Suprapubic skin (tissue), 4 donors: ENCODE results near the gene SEMA5B. TPM values are rescaled to one million over a fixed set of nuclear protein-coding genes. Genes with fewer than 3 reads are reported as not detected.

Experiments used
- DNase-seq, 2 donors: peaks; one replicate each; pipeline ENCODE4 v3.0.0-alpha.2; 2019; ENCODE audit warnings: low spot score in 2 of 2
- H3K27ac ChIP-seq: fragments of 200-600 bp; sonication (generic); one replicate; pipeline ENCODE4 v1.5.1; 2019
- H3K27me3 ChIP-seq: fragments of 200-600 bp; sonication (generic); one replicate; pipeline ENCODE4 v1.5.1; 2019
- H3K36me3 ChIP-seq: fragments of 200-600 bp; sonication (generic); one replicate; pipeline ENCODE4 v1.5.1; 2019
- H3K4me1 ChIP-seq: fragments of 200-600 bp; sonication (generic); one replicate; pipeline ENCODE4 v1.5.1; 2019
- H3K4me3 ChIP-seq: fragments of 200-600 bp; sonication (generic); one replicate; pipeline ENCODE4 v1.5.1; 2019; ENCODE audit warnings: mild to moderate bottlenecking
- H3K9me3 ChIP-seq: fragments of 200-600 bp; sonication (generic); one replicate; pipeline ENCODE4 v1.5.1; 2019
- CTCF ChIP-seq, 2 donors: fragments of 200-600 bp in 1 of 2; fragments of 450-650 bp in 1 of 2; sonication (generic) in 1 of 2; IDR thresholded peaks; one replicate each; pipeline ENCODE4 v1.5.1; 2016 to 2019; ENCODE audit warnings: antibody characterized with exemption in 2 of 2, mild to moderate bottlenecking in 1 of 2, moderate library complexity in 1 of 2
- EP300 ChIP-seq: sonication (generic); formaldehyde crosslinking; IDR thresholded peaks from one replicate; pipeline ENCODE4 v1.6.1; 2017; ENCODE audit warnings: antibody characterized with exemption
- POLR2A ChIP-seq, 2 donors: fragments of 450-650 bp; IDR thresholded peaks; one replicate each; pipeline ENCODE4 v1.6.1; 2017; ENCODE audit warnings: antibody characterized with exemption in 2 of 2, mild to moderate bottlenecking in 2 of 2, moderate library complexity in 2 of 2
- POLR2AphosphoS5 ChIP-seq, 3 donors: sonication (generic); formaldehyde crosslinking; IDR thresholded peaks; one replicate each; pipeline ENCODE4 v1.6.1; 2017; ENCODE audit warnings: antibody characterized with exemption in 3 of 3
- WGBS: methylation state at CpG from one replicate; pipeline ENCODE4 v1.1.5; 2018; 5-methylcytosine and 5-hydroxymethylcytosine counted together
- total RNA-seq, 4 donors: library from RNA; depleted of rRNA; stranded (reverse); fragments of >200 nt; gene quantifications; one replicate each; pipeline ENCODE4 v1.1.0, GENCODE V29; 2016

Gene SEMA5B
- total RNA-seq, 4 donors from 2014 or later: 1.4 to 2.0 (median 1.8) TPM; not detected in 1

GRCh38 chr3:122956693-122957455, 70.7 kb downstream of the SEMA5B start:
- Histone ChIP-seq H3K27ac (no peak overlapping the region), H3K27me3 (no peaks in the 10 kb centered on the region), H3K4me3 (no peak overlapping the region), H3K4me1 (peaks cover 12% of the 10 kb centered on the region), H3K36me3 (no peaks in the 10 kb centered on the region), H3K9me3 (no peaks in the 10 kb centered on the region)
- DNase-seq: no peak
- TF ChIP-seq EP300 (no peak), POLR2A (IDR thresholded peaks at IDR 0.05) (no peak), POLR2AphosphoS5 (IDR thresholded peaks at IDR 0.05) (no peak), CTCF (IDR thresholded peaks at IDR 0.05) (no peak)
- WGBS: 68% methylated on average over 15 of the region's 15 CpGs

- 86% methylated on average over 20 of the region's 20 CpGs for WGBS
These were observed 71.5 kb downstream of the SEMA5B start for GRCh38 chr3:122955916-122956692.

GRCh38 chr3:122952520-122952919, 75.0 kb downstream of the SEMA5B start:
- Histone ChIP-seq H3K27me3 (no peaks in the 10 kb centered on the region), H3K36me3 (no peaks in the 10 kb centered on the region), H3K4me3 (no peak overlapping the region), H3K9me3 (no peaks in the 10 kb centered on the region), H3K4me1 (peaks cover 5% of the 10 kb centered on the region), H3K27ac (no peak overlapping the region)
- 59% methylated on average over 2 of the region's 3 CpGs for WGBS
- no peak for TF ChIP-seq POLR2A (IDR thresholded peaks at IDR 0.05)
- TF ChIP-seq POLR2AphosphoS5 (IDR thresholded peaks at IDR 0.05): no peak
- no peak for TF ChIP-seq CTCF (IDR thresholded peaks at IDR 0.05)
- TF ChIP-seq EP300: no peak
- no peak for DNase-seq

More at GRCh38 chr3:122955916-122956692, 71.5 kb downstream of the SEMA5B start:
- Histone ChIP-seq H3K9me3 (no peaks in the 10 kb centered on the region), H3K27me3 (no peaks in the 10 kb centered on the region), H3K4me1 (peaks cover 12% of the 10 kb centered on the region), H3K4me3 (no peak overlapping the region), H3K36me3 (no peaks in the 10 kb centered on the region), H3K27ac (no peak overlapping the region)
- TF ChIP-seq POLR2A (IDR thresholded peaks at IDR 0.05): no peak
- TF ChIP-seq CTCF (IDR thresholded peaks at IDR 0.05): no peak
- no peak for TF ChIP-seq EP300
- no peak for TF ChIP-seq POLR2AphosphoS5 (IDR thresholded peaks at IDR 0.05)
- no peak for DNase-seq

- Histone ChIP-seq H3K9me3 (no peaks in the 10 kb centered on the region), H3K27ac (no peak overlapping the region), H3K36me3 (no peaks in the 10 kb centered on the region), H3K4me3 (no peak overlapping the region), H3K4me1 (no peaks in the 10 kb centered on the region), H3K27me3 (no peaks in the 10 kb centered on the region)
- 92% methylated on average over 4 of the region's 7 CpGs for WGBS
- no peak for DNase-seq
- no peak for TF ChIP-seq EP300
- TF ChIP-seq CTCF (IDR thresholded peaks at IDR 0.05): no peak
- no peak for TF ChIP-seq POLR2AphosphoS5 (IDR thresholded peaks at IDR 0.05)
- no peak for TF ChIP-seq POLR2A (IDR thresholded peaks at IDR 0.05)
These were observed 79.2 kb downstream of the SEMA5B start for GRCh38 chr3:122948408-122948807.

- TF ChIP-seq CTCF (IDR thresholded peaks at IDR 0.05) (no peak), POLR2A (IDR thresholded peaks at IDR 0.05) (no peak), EP300 (no peak), POLR2AphosphoS5 (IDR thresholded peaks at IDR 0.05) (no peak)
- 79% methylated on average over 2 of the region's 2 CpGs for WGBS
- Histone ChIP-seq H3K4me1 (no peaks in the 10 kb centered on the region), H3K27ac (no peak overlapping the region), H3K27me3 (no peaks in the 10 kb centered on the region), H3K9me3 (no peaks in the 10 kb centered on the region), H3K4me3 (no peak overlapping the region), H3K36me3 (no peaks in the 10 kb centered on the region)
- no peak for DNase-seq
These were observed 79.8 kb downstream of the SEMA5B start for GRCh38 chr3:122947738-122948137.
